OCI-LY7 (cell line): ENCODE measurements around the gene CYP27C1. TPM values are rescaled to one million over a fixed set of nuclear protein-coding genes. Genes with fewer than 3 reads are reported as not detected.
"Not testable (repeated sequence)": the region's sequence is repeated elsewhere in the genome, so short reads cannot be mapped to it uniquely, and the experiment has no call there.

Experiments used
- BruUV-seq: library from RNA; stranded (reverse); fragments of 400-500 nt; replicated peaks from 2 replicates; lab custom pipeline; 2021; lab: Mats Ljungman, UMichigan
- CTCF ChIA-PET: fragments of 300-600 bp; sonication (Branson Sonifier 250); formaldehyde crosslinking; loops from one replicate; lab custom pipeline; 2022; ENCODE audit warnings: antibody characterized with exemption; ENCODE audit not compliant: unreplicated experiment; lab: Charles Lee
- POLR2A ChIA-PET: fragments of 300-600 bp; sonication (Branson Sonifier 250); formaldehyde crosslinking; loops from one replicate; lab custom pipeline; 2022; ENCODE audit warnings: antibody characterized with exemption; lab: Charles Lee
- DNase-seq: peaks from one replicate; pipeline ENCODE4 v3.0.0-alpha.2; 2015; ENCODE audit warnings: low spot score
- H2AFZ ChIP-seq: fragments of 200-600 bp; sonication (generic), shearing (Covaris generic); 2 replicates; pipeline ENCODE4 v1.6.1; 2014; ENCODE audit warnings: mild to moderate bottlenecking, antibody characterized with exemption, low read length, moderate library complexity
- H3K27ac ChIP-seq: fragments of 200-600 bp; sonication (generic); 2 replicates; pipeline ENCODE4 v1.5.1; 2014; ENCODE audit warnings: mixed run types, low read depth, mild to moderate bottlenecking, moderate library complexity, low read length, inconsistent platforms; ENCODE audit not compliant: poor library complexity, severe bottlenecking
- H3K36me3 ChIP-seq: fragments of 200-600 bp; sonication (generic); 2 replicates; pipeline ENCODE4 v1.6.1; 2014; ENCODE audit warnings: mild to moderate bottlenecking, antibody characterized with exemption, low read length, moderate library complexity, mixed read lengths; ENCODE audit not compliant: insufficient read depth
- H3K4me1 ChIP-seq: fragments of 200-600 bp; sonication (generic); 2 replicates; pipeline ENCODE4 v1.5.1; 2014; ENCODE audit warnings: mild to moderate bottlenecking, low read length; ENCODE audit not compliant: insufficient read depth, poor library complexity, severe bottlenecking
- H3K4me2 ChIP-seq: fragments of 200-600 bp; sonication (generic); 2 replicates; pipeline ENCODE4 v1.6.1; 2014; ENCODE audit warnings: mild to moderate bottlenecking, low read length
- H3K4me3 ChIP-seq: fragments of 200-600 bp; sonication (generic); 2 replicates; pipeline ENCODE4 v1.5.1; 2014; ENCODE audit warnings: mild to moderate bottlenecking, low read depth, low read length; ENCODE audit not compliant: poor library complexity, severe bottlenecking
- H3K79me2 ChIP-seq: fragments of 200-600 bp; sonication (generic); 2 replicates; pipeline ENCODE4 v1.6.1; 2016; ENCODE audit warnings: low read depth, mild to moderate bottlenecking, low read length, moderate library complexity, mixed read lengths; ENCODE audit not compliant: insufficient read depth
- H3K9me2 ChIP-seq: fragments of 200-600 bp; sonication (generic); 2 replicates; pipeline ENCODE4 v1.6.1; 2016; ENCODE audit warnings: mild to moderate bottlenecking, low read length, mixed read lengths; ENCODE audit not compliant: insufficient read depth
- H3K9me3 ChIP-seq: fragments of 200-600 bp; sonication (generic); 2 replicates; pipeline ENCODE4 v1.6.1; 2014; ENCODE audit warnings: mild to moderate bottlenecking, mixed run types, low read length, mixed read lengths
- H4K20me1 ChIP-seq: fragments of 200-600 bp; sonication (generic); 2 replicates; pipeline ENCODE4 v1.6.1; 2014; ENCODE audit warnings: mild to moderate bottlenecking, antibody characterized with exemption, low read length, moderate library complexity, mixed read lengths; ENCODE audit not compliant: insufficient read depth
- EZH2phosphoT487 ChIP-seq: fragments of 200-600 bp; sonication (generic); IDR thresholded peaks from 2 replicates; pipeline ENCODE4 v1.6.1; 2018; ENCODE audit warnings: low read depth, borderline replicate concordance, mild to moderate bottlenecking, mixed run types, antibody characterized with exemption, low read length, moderate library complexity, mixed read lengths
- intact Hi-C: fragments of 100-400 bp; cut with micrococcal nuclease; formaldehyde crosslinking; loops from one replicate; pipeline ENCODE4 v1.10.0; 2022; ENCODE audit not compliant: unreplicated experiment
- total RNA-seq, 2 experiments: library from RNA; depleted of rRNA in 1 of 2; stranded (reverse); fragments of >200 nt in 1 of 2; shearing (Covaris generic) in 1 of 2; gene quantifications; 2 replicates each; pipeline ENCODE4 v1.2.3, GENCODE V29; 2014 to 2022
- TF ChIP-seq, protein P1 (sequence below): fragments of 200-600 bp; sonication (generic); conservative IDR thresholded peaks from 2 replicates; pipeline ENCODE4 v1.5.1; 2014; ENCODE audit warnings: mild to moderate bottlenecking, antibody characterized with exemption, low read length, moderate library complexity, mixed read lengths

CYP27C1 gene
- total RNA-seq, 2 experiments from 2014 or later = not detected

GRCh38 chr2:127164761-127165538 is 55.1 kb downstream of the CYP27C1 start:
- no peak overlapping the region for H3K27ac ChIP-seq
- TF ChIP-seq, protein P1, sequence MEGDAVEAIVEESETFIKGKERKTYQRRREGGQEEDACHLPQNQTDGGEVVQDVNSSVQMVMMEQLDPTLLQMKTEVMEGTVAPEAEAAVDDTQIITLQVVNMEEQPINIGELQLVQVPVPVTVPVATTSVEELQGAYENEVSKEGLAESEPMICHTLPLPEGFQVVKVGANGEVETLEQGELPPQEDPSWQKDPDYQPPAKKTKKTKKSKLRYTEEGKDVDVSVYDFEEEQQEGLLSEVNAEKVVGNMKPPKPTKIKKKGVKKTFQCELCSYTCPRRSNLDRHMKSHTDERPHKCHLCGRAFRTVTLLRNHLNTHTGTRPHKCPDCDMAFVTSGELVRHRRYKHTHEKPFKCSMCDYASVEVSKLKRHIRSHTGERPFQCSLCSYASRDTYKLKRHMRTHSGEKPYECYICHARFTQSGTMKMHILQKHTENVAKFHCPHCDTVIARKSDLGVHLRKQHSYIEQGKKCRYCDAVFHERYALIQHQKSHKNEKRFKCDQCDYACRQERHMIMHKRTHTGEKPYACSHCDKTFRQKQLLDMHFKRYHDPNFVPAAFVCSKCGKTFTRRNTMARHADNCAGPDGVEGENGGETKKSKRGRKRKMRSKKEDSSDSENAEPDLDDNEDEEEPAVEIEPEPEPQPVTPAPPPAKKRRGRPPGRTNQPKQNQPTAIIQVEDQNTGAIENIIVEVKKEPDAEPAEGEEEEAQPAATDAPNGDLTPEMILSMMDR = no peak
- no peak for TF ChIP-seq EZH2phosphoT487
- intact Hi-C loops = no loop called here
- peaks cover 8% of the 10 kb centered on the region for H3K4me1 ChIP-seq
- no peak overlapping the region for H3K4me2 ChIP-seq
- H3K4me3 ChIP-seq = no peak overlapping the region
- BruUV-seq = no TSS peak
- no peaks in the 10 kb centered on the region for H3K36me3 ChIP-seq
- POLR2A ChIA-PET = interaction anchor here (0.8 to 1.0 kb wide), 2 partner anchors 10 to 90 kb away, joined by 3 to 4 read pairs; no protein-coding TSS in a partner anchor
- CTCF ChIA-PET = interaction anchor here (0.6 kb wide), 1 partner anchor 294 kb away, joined by 3 read pairs; no protein-coding TSS in a partner anchor
- no peaks in the 10 kb centered on the region for H3K79me2 ChIP-seq
- no peaks in the 10 kb centered on the region for H3K9me3 ChIP-seq
- no peaks in the 10 kb centered on the region for H3K9me2 ChIP-seq
- no peak overlapping the region for H2AFZ ChIP-seq
- no peaks in the 10 kb centered on the region for H4K20me1 ChIP-seq
- peak; percentile 46 for DNase-seq

GRCh38 chr2:127163921-127164320 is 56.2 kb downstream of the CYP27C1 start:
- Histone ChIP-seq H4K20me1 (no peaks in the 10 kb centered on the region), H3K9me2 (no peaks in the 10 kb centered on the region), H3K36me3 (no peaks in the 10 kb centered on the region), H3K4me3 (no peak overlapping the region), H3K79me2 (no peaks in the 10 kb centered on the region), H3K4me2 (no peak overlapping the region), H3K9me3 (no peaks in the 10 kb centered on the region), H3K27ac (no peak overlapping the region), H2AFZ (no peak overlapping the region), H3K4me1 (peaks cover 8% of the 10 kb centered on the region)
- no peak for DNase-seq
- no TSS peak for BruUV-seq
- TF ChIP-seq EZH2phosphoT487 = no peak
- TF ChIP-seq, protein P1 = no peak
- intact Hi-C loops = no loop called here
- ChIA-PET POLR2A (interaction anchor here (1.0 kb wide), 1 partner anchor 9 kb away, joined by 4 read pairs; no protein-coding TSS in a partner anchor), CTCF (no interaction called here)

GRCh38 chr2:127163090-127163406 is 57.1 kb downstream of the CYP27C1 start:
- DNase-seq, CTCF ChIA-PET, H3K9me3 ChIP-seq, H3K4me2 ChIP-seq, H3K4me1 ChIP-seq, H2AFZ ChIP-seq, H3K27ac ChIP-seq, H3K79me2 ChIP-seq, BruUV-seq, intact Hi-C loops, H4K20me1 ChIP-seq, H3K36me3 ChIP-seq, H3K9me2 ChIP-seq, POLR2A ChIA-PET, H3K4me3 ChIP-seq: not testable (repeated sequence)
